B cell (primary cell): ENCODE results near the gene SHISAL2A. TPM values are rescaled to one million over a fixed set of nuclear protein-coding genes. Genes with fewer than 3 reads are reported as not detected.

ENCODE experiments used
- ATAC-seq: fragments of 200-7000 bp; cut with Tn5 transposase; one replicate; pipeline ENCODE4 v1.10.0; 2021; ENCODE audit warnings: low read depth, mild to moderate bottlenecking, moderate number of reproducible peaks, moderate library complexity
- CTCF ChIA-PET: fragments of 350-600 bp; sonication (Branson Sonifier 250); formaldehyde crosslinking; loops from one replicate; lab custom pipeline; 2021; ENCODE audit warnings: antibody characterized with exemption, inconsistent platforms; lab: Charles Lee
- POLR2A ChIA-PET: fragments of 350-600 bp; sonication (Branson Sonifier 250); formaldehyde crosslinking; loops from one replicate; lab custom pipeline; 2021; ENCODE audit warnings: antibody characterized with exemption; lab: Charles Lee
- DNase-seq: peaks from one replicate; pipeline ENCODE4 v3.0.0; 2013
- H2AFZ ChIP-seq: 2 replicates; pipeline ENCODE4 v1.6.1; 2012; ENCODE audit warnings: mild to moderate bottlenecking, low read depth, low read length; ENCODE audit not compliant: insufficient read depth, poor library complexity, severe bottlenecking
- H3K27ac ChIP-seq, 2 donors: 1 replicate in 1 of 2; 2 replicates in 1 of 2; pipeline ENCODE4 v1.5.1; 2012 to 2013; ENCODE audit warnings: low read length in 2 of 2, mild to moderate bottlenecking in 2 of 2, moderate library complexity in 1 of 2
- H3K27me3 ChIP-seq, 4 experiments: fragments of 200-600 bp in 1 of 4; sonication (generic) in 1 of 4; replicated peaks in 1 of 4; 1 replicate in 2 of 4; 2 replicates in 2 of 4; pipeline versions ENCODE4 v1.6.1 to v1.7.0; 2013 to 2016; ENCODE audit warnings: low read length in 3 of 4, mild to moderate bottlenecking in 2 of 4, mixed read lengths in 1 of 4, moderate library complexity in 1 of 4; ENCODE audit not compliant: insufficient read depth in 4 of 4, control insufficient read depth in 3 of 4; ENCODE audit errors: control extremely low read depth in 1 of 4
- H3K36me3 ChIP-seq, 2 experiments: replicated peaks in 1 of 2; 1 replicate in 1 of 2; 2 replicates in 1 of 2; pipeline versions ENCODE4 v1.6.1 to v1.7.1; 2013; ENCODE audit warnings: low read length in 1 of 2; ENCODE audit not compliant: insufficient read depth in 2 of 2, control insufficient read depth in 1 of 2; ENCODE audit errors: control extremely low read depth in 1 of 2, extremely low read depth in 1 of 2
- H3K4me1 ChIP-seq, 2 donors: fragments of 200-600 bp in 1 of 2; sonication (generic) in 1 of 2; 1 replicate in 1 of 2; 2 replicates in 1 of 2; pipeline versions ENCODE4 v1.5.1 to v1.6.1; 2013 to 2017; ENCODE audit warnings: low read length in 2 of 2; ENCODE audit not compliant: control insufficient read depth in 2 of 2, insufficient read depth in 2 of 2
- H3K4me2 ChIP-seq: replicated peaks from 2 replicates; pipeline ENCODE3; 2012; ENCODE audit warnings: mild to moderate bottlenecking, low read depth, low read length; ENCODE audit not compliant: poor library complexity, severe bottlenecking
- H3K4me3 ChIP-seq, 5 experiments: fragments of 200-600 bp in 1 of 5; sonication (generic) in 1 of 5; 1 replicate in 3 of 5; 2 replicates in 2 of 5; pipeline versions ENCODE4 v1.5.1 to v1.7.0; 2011 to 2016; ENCODE audit warnings: low read length in 4 of 5, mild to moderate bottlenecking in 4 of 5, low read depth in 2 of 5, control low read depth in 1 of 5, moderate library complexity in 1 of 5; ENCODE audit not compliant: insufficient read depth in 1 of 5; ENCODE audit errors: control extremely low read depth in 1 of 5, extremely low read depth in 1 of 5
- H3K79me2 ChIP-seq: fragments of 200-600 bp; sonication (generic); one replicate; pipeline ENCODE4 v1.6.0; 2016; ENCODE audit warnings: low read length; ENCODE audit not compliant: control insufficient read depth, insufficient read depth
- H3K9ac ChIP-seq: fragments of 200-600 bp; sonication (generic); 2 replicates; pipeline ENCODE4 v1.6.1; 2017; ENCODE audit warnings: mild to moderate bottlenecking, low read length, moderate library complexity
- H3K9me3 ChIP-seq, 3 donors: one replicate each; pipeline versions ENCODE4 v1.6.1 to v1.7.1; 2013; ENCODE audit warnings: low read length in 2 of 3; ENCODE audit not compliant: control insufficient read depth in 2 of 3, insufficient read depth in 1 of 3; ENCODE audit errors: control extremely low read depth in 1 of 3
- H4K20me1 ChIP-seq: 2 replicates; pipeline ENCODE4 v1.6.0; 2012; ENCODE audit warnings: mild to moderate bottlenecking, low read length; ENCODE audit not compliant: insufficient read depth, control insufficient read depth, poor library complexity, severe bottlenecking
- H3K27ac Mint-ChIP-seq: one replicate; pipeline ENCODE4 v1.8.0; 2021; ENCODE audit warnings: mixed read lengths
- H3K27me3 Mint-ChIP-seq: one replicate; pipeline ENCODE4 v1.8.0; 2021; ENCODE audit warnings: mixed read lengths
- H3K4me1 Mint-ChIP-seq: one replicate; pipeline ENCODE4 v1.8.0; 2021; ENCODE audit warnings: mixed read lengths
- H3K4me3 Mint-ChIP-seq: one replicate; pipeline ENCODE4 v1.8.0; 2021; ENCODE audit warnings: mixed read lengths
- H3K9me3 Mint-ChIP-seq: one replicate; pipeline ENCODE4 v1.8.0; 2022; ENCODE audit warnings: mixed read lengths; ENCODE audit not compliant: insufficient read depth
- EZH2 ChIP-seq: IDR thresholded peaks from 2 replicates; pipeline ENCODE4 v1.6.1; 2012; ENCODE audit warnings: borderline replicate concordance, low read depth, mild to moderate bottlenecking, moderate library complexity, low read length; ENCODE audit not compliant: insufficient read depth, poor library complexity, severe bottlenecking
- WGBS: methylation state at CpG from one replicate; pipeline ENCODE4 v1.1.5; 2013; ENCODE audit warnings: missing lambda C conversion rate; ENCODE audit not compliant: insufficient coverage; 5-methylcytosine and 5-hydroxymethylcytosine counted together
- intact Hi-C: fragments of 100-400 bp; cut with micrococcal nuclease; formaldehyde crosslinking; loops from one replicate; pipeline ENCODE4 v1.10.0; 2022
- polyA plus RNA-seq: library from polyadenylated mRNA; depleted of rRNA; stranded (reverse); fragments of >200 nt; gene quantifications from 2 replicates; pipeline ENCODE4 v1.2.3, GENCODE V29; 2012
- total RNA-seq, 2 donors: library from RNA; stranded (reverse); fragments of 120-200 nt in 1 of 2; gene quantifications; 1 replicate in 1 of 2; 2 replicates in 1 of 2; pipeline versions ENCODE4 v1.2.3 to v1.2.4, GENCODE V29; 2013 to 2022
- TF ChIP-seq, protein P1 (sequence below): fragments of 200-600 bp; IDR thresholded peaks from one replicate; pipeline ENCODE4 v1.8.0; 2022; ENCODE audit warnings: antibody characterized with exemption, mild to moderate bottlenecking

SHISAL2A gene
- total and polyA plus RNA-seq, 2 donors (not counting 1 experiment from before 2014, with no cell fraction given): 63.3 to 91.0 TPM

GRCh38 chr1:52660807-52661206 is 27.8 kb downstream of the SHISAL2A start:
- Histone ChIP-seq H3K36me3 (peaks cover 6 to 34% of the 10 kb centered on the region in 2 experiments), H3K27ac (no peak overlapping the region), H3K9me3 (peaks cover 0 to 3% (median 0%) of the 10 kb centered on the region in 3 donors), H3K27me3 (no peaks in the 10 kb centered on the region), H2AFZ (no peak overlapping the region), H3K9ac (no peak overlapping the region), H3K79me2 (no peaks in the 10 kb centered on the region), H4K20me1 (no peaks in the 10 kb centered on the region), H3K4me2 (no peak overlapping the region), H3K4me1 (peaks cover 4 to 7% of the 10 kb centered on the region in 2 donors), H3K4me3 (no peak overlapping the region)
- WGBS: 81% methylated on average over 2 of the region's 3 CpGs
- H3K4me1 Mint-ChIP-seq: peaks cover 30% of the 10 kb centered on the region
- TF ChIP-seq EZH2: no peak
- TF ChIP-seq, protein P1, sequence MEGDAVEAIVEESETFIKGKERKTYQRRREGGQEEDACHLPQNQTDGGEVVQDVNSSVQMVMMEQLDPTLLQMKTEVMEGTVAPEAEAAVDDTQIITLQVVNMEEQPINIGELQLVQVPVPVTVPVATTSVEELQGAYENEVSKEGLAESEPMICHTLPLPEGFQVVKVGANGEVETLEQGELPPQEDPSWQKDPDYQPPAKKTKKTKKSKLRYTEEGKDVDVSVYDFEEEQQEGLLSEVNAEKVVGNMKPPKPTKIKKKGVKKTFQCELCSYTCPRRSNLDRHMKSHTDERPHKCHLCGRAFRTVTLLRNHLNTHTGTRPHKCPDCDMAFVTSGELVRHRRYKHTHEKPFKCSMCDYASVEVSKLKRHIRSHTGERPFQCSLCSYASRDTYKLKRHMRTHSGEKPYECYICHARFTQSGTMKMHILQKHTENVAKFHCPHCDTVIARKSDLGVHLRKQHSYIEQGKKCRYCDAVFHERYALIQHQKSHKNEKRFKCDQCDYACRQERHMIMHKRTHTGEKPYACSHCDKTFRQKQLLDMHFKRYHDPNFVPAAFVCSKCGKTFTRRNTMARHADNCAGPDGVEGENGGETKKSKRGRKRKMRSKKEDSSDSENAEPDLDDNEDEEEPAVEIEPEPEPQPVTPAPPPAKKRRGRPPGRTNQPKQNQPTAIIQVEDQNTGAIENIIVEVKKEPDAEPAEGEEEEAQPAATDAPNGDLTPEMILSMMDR: no peak
- CTCF ChIA-PET: interaction anchor here (2.5 kb wide), 1 partner anchor 26 kb away, joined by 7 read pairs; no protein-coding TSS in a partner anchor
- DNase-seq (no peak), ATAC-seq (no peak)
- no peaks in the 10 kb centered on the region for H3K9me3 Mint-ChIP-seq
- intact Hi-C loops: no loop called here
- no peak overlapping the region for H3K4me3 Mint-ChIP-seq
- peak overlapping the region; percentile 47 for H3K27ac Mint-ChIP-seq
- POLR2A ChIA-PET: interaction anchor here (0.6 kb wide), 2 partner anchors 47 to 90 kb away, joined by 4 to 6 read pairs; no protein-coding TSS in a partner anchor
- no peaks in the 10 kb centered on the region for H3K27me3 Mint-ChIP-seq

- H3K4me1 ChIP-seq: peaks cover 4 to 8% of the 10 kb centered on the region in 2 donors
- H3K79me2 ChIP-seq: peaks cover 9% of the 10 kb centered on the region
- H3K27me3 ChIP-seq: no peaks in the 10 kb centered on the region
- no peak overlapping the region for H3K4me2 ChIP-seq
- intact Hi-C loops: no loop called here
- 80% methylated on average over 10 of the region's 13 CpGs for WGBS
- H4K20me1 ChIP-seq: no peaks in the 10 kb centered on the region
- ChIA-PET CTCF (interaction anchor here (1.0 to 1.4 kb wide), 3 partner anchors 22 to 38 kb away, joined by 3 to 4 read pairs (median 4); partner anchors contain the start of gene SHISAL2A), POLR2A (no interaction called here)
- no peak for DNase-seq
- no peak for TF ChIP-seq EZH2
- TF ChIP-seq, protein P1: no peak
- Mint-ChIP-seq H3K4me1 (peaks cover 35% of the 10 kb centered on the region), H3K9me3 (no peaks in the 10 kb centered on the region), H3K4me3 (no peak overlapping the region), H3K27me3 (no peaks in the 10 kb centered on the region), H3K27ac (peak overlapping the region; percentile 66)
- H3K9me3 ChIP-seq: no peaks in the 10 kb centered on the region
- H3K4me3 ChIP-seq: no peak overlapping the region
- ATAC-seq: no peak
- H3K9ac ChIP-seq: no peak overlapping the region
- peaks cover 1 to 32% of the 10 kb centered on the region in 2 experiments for H3K36me3 ChIP-seq
- H2AFZ ChIP-seq: no peak overlapping the region
- H3K27ac ChIP-seq: peak overlapping the region in 1 of 2 donors; percentile 15
Observed at GRCh38 chr1:52662645-52663313, 29.8 kb downstream of the SHISAL2A start.
